ENCODE measurements around the gene CAMKMT.
"Not testable (repeated sequence)": the region's sequence is repeated elsewhere in the genome, so short reads cannot be mapped to it uniquely, and the experiment has no call there.

CAMKMT gene

DNA sequence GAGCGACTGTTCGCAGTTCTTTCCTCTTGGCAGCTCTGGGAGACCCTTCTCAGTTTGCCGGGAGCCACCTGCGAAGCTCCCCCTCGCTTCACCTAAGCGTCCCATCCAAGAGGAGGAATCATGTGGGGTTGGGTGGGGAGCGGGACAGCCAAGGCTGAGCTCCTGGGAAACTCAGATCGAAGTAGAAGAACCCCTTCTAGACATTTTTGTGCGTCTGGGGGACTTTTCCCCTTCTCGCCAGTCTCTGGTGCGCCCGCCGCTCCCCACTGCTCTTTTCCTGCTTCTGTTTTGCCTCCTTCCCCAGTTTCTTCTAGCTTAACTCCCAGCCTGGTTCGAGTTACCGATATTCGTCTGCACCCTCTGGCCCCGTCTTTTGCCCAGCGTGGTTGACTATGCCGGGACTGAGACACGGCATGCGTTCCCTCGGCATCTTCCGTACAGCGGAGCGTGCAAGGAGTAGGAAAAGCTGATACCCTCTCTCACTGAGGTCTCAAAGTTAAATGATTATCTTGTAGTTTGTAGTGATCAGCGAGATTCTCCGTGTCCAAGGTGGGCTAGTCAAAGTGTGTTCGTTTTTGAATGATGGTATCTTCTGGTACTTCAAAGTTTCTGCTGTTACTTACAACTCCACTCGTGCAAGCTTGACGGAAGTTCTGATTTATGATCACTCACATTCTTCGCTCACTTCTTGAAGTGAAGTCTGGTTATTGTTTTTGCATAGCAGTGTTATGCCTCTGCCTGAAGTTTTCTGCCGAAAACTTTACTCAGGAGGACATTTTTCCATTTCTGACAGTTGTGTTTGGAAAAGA is 664 bp downstream of the CAMKMT start:
- no peak for DNase-seq

DNA sequence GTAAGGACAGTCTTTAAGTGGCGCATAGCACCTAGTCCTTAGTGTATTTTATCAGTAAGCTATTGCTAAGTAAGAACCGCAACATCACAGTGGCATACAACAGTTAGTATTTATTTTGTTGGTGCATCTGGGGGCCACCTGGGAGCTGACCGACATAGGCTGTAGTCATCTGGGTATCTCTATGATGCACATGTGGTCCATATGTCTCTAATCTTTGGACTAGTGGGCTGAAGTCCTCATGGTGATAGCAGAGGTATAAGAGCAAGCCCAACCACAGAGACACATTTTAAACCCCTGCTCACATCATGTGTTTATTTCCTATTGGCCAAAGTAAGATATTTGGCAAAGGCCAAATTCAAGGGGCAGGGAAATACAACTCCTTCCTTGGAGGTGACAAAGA is 2.9 kb downstream of the CAMKMT start:
- no peak for DNase-seq

GRCh38 chr2:44367591-44367990 is 5.8 kb downstream of the CAMKMT start:
- DNase-seq: no peak

- no peak for DNase-seq
These were observed 7.6 kb downstream of the CAMKMT start for GRCh38 chr2:44369392-44369791.

GRCh38 chr2:44371445-44371844 is 9.7 kb downstream of the CAMKMT start:
- no peak for DNase-seq

DNA sequence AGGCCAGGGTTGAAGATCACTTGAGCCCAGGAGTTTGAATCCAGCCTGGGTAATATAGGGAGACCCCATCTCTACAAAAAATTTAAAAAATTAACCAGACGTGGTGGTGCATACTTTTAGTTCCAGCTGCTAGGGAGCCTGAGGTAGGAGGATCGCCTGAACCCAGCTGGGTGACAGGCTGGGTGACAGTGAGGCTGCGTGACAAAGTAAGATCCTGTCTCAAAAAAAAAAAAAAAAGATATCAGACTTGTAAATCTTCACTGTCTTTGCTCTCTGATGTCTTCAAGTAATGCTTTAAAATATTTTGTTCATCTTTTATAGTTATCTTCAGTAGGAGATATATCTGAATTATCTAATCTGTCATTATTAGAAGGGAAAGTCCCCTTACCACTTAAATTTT is 10.5 kb downstream of the CAMKMT start:
- DNase-seq: no peak

- DNase-seq: no peak
These were observed 15.7 kb downstream of the CAMKMT start for GRCh38 chr2:44377486-44377885.

- not testable (repeated sequence) for DNase-seq
These were observed 23.5 kb downstream of the CAMKMT start for GRCh38 chr2:44385226-44385625.

DNA sequence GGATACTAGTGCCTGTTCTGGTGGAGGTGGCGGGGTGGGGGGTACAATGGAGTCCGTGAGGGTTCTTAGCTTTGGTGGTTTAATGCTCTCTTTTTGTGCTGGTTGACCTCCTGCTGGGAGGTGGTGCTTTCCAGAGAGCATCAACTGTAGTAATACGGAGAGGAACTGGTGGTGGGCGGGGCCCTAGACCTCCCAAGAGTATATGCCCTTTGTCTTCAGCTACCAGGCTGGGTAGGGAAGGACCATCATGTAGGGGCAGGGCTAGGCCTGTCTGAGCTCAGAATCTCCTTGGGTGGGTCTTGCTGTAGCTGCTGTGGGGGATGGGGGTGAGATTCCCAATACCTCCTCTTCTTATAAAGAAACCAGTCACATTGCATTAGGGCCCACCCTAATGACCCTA is 27.1 kb downstream of the CAMKMT start:
- DNase-seq: no peak

DNA sequence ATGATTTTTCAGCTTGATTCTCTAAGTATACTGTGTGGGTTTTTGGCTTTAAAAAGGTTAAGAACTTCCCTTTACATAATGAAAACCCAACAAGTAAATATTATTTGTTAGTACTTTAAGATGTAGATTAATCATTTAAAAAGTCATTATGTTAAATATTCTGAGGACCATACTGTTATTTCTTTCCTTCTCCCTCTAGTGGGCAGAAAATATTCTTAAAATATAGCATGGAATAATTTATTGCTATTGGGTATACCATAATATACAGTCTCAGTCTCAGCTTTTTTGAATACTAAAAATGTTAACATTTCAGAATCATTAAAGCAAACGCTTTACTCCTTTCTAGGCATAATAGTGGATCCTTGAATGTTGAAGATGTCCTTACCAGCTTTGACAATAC is 28.1 kb downstream of the CAMKMT start:
- DNase-seq: no peak

GRCh38 chr2:44392338-44392943 is 30.7 kb downstream of the CAMKMT start:
- no peak for DNase-seq

GRCh38 chr2:44397447-44398175 is 35.9 kb downstream of the CAMKMT start:
- no peak for DNase-seq

DNA sequence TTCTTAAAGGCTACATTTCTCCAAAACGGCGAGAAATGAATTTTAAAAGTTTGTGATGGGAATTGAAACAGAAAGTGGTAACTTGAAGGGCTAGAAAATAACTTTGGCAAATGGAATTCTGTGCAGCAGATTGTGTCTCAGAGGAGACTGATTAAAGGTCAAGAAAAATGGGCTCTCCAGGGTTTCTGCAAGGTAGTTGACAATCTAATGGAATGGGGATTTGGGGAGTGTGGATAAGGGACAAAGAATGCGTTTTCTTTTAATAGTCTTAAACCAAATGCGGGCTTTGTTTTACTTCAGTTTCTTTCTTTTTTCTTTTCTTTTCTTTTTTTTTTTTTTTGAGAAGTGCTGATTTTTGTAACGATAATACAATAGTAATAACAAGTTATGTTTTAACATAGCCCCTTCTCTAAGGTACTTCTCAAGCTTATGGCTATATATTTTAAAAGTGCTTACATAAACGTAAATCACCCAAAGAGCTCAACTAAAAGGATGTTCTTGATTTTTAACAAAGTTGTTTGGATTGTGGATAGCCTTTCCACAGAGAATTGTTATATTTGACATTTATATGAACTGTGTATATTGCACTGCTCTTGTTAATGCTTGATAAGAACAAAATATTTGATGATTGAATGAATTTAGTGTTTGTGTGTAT is 36.6 kb downstream of the CAMKMT start:
- DNase-seq: no peak

DNA sequence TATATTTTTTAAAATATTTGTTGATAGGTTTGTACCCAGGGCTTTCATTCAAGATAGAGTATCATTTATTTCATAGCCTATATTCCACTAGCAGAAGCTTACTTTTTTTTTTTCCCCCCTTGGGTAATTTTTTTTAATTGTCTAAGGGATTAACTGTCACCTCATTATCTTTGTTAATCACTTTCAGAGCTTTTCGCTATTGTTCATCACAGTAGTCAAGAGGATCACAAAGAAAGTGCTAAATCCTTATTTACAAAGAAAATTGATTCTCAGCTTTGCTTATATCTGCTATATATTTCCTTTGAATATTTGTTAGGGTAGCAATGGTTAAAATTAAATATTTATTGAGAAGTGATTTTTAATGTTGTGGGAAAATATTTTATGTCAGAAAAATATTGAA is 59.0 kb downstream of the CAMKMT start:
- DNase-seq: no peak

- no peak for DNase-seq
These were observed 62.5 kb downstream of the CAMKMT start for GRCh38 chr2:44424211-44424610.

GRCh38 chr2:44429034-44429433 is 67.3 kb downstream of the CAMKMT start:
- no peak for DNase-seq

- DNase-seq: no peak
These were observed 68.6 kb downstream of the CAMKMT start for GRCh38 chr2:44430342-44430741.

DNA sequence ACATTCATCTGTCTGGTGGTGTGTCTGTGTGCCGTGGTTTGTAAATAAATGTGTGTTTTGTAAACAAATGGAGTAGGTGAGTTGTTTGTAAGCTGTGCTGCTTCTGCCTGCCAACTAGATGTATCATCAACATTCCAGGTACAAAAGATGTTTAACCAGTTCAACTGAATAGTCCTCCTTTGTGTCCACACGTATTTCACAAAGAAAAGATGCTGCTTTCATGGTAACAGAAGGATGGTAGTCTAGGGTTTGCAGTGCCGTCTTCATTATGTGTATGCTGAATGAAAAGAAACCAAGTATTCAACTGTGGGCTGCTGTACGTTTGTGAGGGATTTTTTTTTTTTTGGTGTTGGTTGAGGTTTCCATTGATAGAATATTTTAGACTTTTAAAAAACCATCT is 72.1 kb downstream of the CAMKMT start:
- no peak for DNase-seq

- DNase-seq: no peak
These were observed 79.5 kb downstream of the CAMKMT start for GRCh38 chr2:44441200-44441599.

DNA sequence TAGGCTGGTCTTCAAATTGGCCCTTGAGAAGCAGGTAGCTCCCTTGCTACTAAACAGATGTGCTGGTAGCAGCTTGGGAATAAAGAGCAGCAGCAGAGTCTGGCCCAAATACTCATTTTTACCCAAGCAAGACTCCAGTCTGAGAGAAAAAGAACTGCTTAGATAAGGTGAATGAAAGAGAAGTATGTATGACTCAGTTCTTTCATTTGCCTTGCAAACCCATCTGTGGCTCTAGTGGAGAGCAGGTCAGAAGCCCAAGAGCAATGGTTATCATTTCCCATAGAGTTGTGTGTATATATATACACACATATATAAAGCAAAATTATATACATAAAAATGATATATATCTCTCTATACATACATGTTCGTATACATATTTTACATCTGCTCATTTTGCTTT is 80.3 kb downstream of the CAMKMT start:
- no peak for DNase-seq

DNA sequence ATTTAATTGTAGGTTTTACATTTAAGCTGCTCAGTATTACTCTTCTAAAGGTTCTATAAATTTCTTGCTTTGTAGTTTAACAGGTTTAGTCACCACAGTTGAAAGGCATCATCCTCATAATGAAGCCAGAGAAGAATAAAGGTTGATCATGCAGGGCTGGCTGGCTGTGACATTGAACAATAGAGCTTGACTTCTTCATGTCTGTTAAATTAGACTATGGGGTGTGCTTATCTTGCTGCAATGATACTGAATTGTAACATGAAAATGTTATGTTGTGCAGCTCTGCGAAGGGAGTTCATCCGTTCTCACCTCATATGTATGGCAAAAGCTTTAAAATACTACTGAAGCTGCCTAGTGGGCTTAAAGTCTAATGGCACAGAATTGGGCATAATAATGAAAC is 81.8 kb downstream of the CAMKMT start:
- no peak for DNase-seq

DNA sequence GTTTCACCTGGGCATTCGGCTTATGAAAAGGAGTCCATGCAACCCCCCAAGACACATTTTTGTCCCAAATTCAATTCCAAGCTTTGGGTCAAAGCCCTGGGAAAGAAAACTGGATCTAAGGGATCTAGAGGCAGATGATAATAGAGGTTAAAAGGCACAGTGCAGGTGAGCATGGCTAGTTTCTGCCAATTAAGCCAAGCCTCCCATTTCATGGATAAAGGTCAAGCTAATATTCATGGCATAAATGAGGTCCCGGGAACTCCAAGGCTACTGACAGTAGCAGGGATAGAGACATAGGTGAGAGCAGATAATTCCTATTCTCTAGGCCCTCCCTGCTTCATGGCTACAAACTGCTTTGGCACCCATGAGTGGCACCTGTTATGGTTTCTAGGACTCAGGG is 83.1 kb downstream of the CAMKMT start:
- DNase-seq: no peak

DNA sequence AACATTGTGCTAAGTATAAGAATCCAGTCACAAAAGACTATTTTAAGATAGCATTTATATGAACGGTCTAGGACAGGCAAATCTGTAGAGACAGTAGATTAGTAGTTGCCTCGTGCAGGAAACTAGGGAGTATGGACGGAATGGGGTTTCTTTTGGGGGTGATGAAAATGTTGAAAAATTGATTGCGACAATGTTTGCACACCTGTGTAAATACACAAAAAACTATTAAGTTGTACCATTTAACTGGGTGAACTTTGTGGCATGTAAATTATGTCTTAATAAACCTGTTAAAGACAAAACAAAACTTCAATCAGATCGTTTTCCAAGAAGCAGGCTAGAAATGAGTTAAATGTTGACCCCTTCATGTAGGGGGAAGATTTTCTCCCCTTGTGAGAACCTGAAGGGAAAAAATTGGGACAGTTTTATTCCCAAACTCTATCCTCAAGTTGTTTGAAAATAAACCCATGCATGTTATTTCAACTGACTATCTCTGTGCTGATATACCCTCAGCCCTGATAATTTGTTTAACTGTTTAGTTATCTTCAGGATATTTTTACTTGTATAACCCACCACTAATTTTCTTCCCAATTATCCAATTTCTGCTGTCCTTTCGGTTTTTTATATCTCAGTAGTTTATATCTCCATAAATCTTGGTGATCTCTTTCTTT is 87.2 kb downstream of the CAMKMT start:
- no peak for DNase-seq

All from DMS79 (cell line).